IMR-90 (cell line): ENCODE measurements around the gene TRIM17. TPM values are rescaled to one million over a fixed set of nuclear protein-coding genes. Genes with fewer than 3 reads are reported as not detected.

Source experiments
- ATAC-seq: fragments of 200-7000 bp; cut with Tn5 transposase; 2 replicates; pipeline ENCODE4 v1.9.1; 2020; ENCODE audit warnings: low read depth, mild to moderate bottlenecking, moderate library complexity
- BruUV-seq: library from RNA; stranded (reverse); fragments of 400-500 nt; replicated peaks from 2 replicates; lab custom pipeline; 2021; lab: Mats Ljungman, UMichigan
- CTCF ChIA-PET: fragments of 300-600 bp; formaldehyde crosslinking; extraction: SDS; loops from one replicate; lab custom pipeline; 2021; ENCODE audit warnings: antibody characterized with exemption; lab: Yijun Ruan, JAX
- POLR2A ChIA-PET: fragments of 300-600 bp; sonication (Branson Sonifier 250); formaldehyde crosslinking; loops from one replicate; lab custom pipeline; 2022; ENCODE audit warnings: antibody characterized with exemption; ENCODE audit not compliant: unreplicated experiment; lab: Charles Lee
- DNase-seq: peaks from one replicate; pipeline ENCODE4 v3.0.0; 2013
- H2AFZ ChIP-seq: replicated peaks from 2 replicates; pipeline ENCODE3; 2013; ENCODE audit warnings: low read length, mild to moderate bottlenecking; ENCODE audit not compliant: poor library complexity
- H2AK5ac ChIP-seq: 2 replicates; pipeline ENCODE4 v1.6.1; 2013; ENCODE audit warnings: low read depth, low read length, inconsistent platforms
- H2AK9ac ChIP-seq: replicated peaks from 2 replicates; pipeline ENCODE3; 2013; ENCODE audit warnings: mild to moderate bottlenecking, low read depth, low read length, moderate library complexity; ENCODE audit not compliant: poor library complexity
- H2BK120ac ChIP-seq: 2 replicates; pipeline ENCODE4 v1.6.1; 2013; ENCODE audit warnings: low read depth, low read length, inconsistent platforms
- H2BK15ac ChIP-seq: 3 replicates; pipeline ENCODE4 v1.6.1; 2013; ENCODE audit warnings: low read depth, low read length, inconsistent platforms
- H2BK20ac ChIP-seq: 2 replicates; pipeline ENCODE4 v1.6.1; 2013; ENCODE audit warnings: low read depth, mild to moderate bottlenecking, inconsistent platforms, low read length, moderate library complexity
- H2BK5ac ChIP-seq: 2 replicates; pipeline ENCODE4 v1.6.1; 2013; ENCODE audit warnings: mild to moderate bottlenecking, low read depth, low read length, inconsistent platforms; ENCODE audit not compliant: poor library complexity, severe bottlenecking
- H3K14ac ChIP-seq: replicated peaks from 2 replicates; pipeline ENCODE4 v1.6.1; 2013; ENCODE audit warnings: low read depth, low read length, inconsistent platforms
- H3K18ac ChIP-seq: 2 replicates; pipeline ENCODE4 v1.6.1; 2013; ENCODE audit warnings: low read depth, low read length, control low read depth
- H3K23ac ChIP-seq: 2 replicates; pipeline ENCODE4 v1.6.1; 2013; ENCODE audit warnings: low read depth, low read length, inconsistent platforms
- H3K27ac ChIP-seq: 2 replicates; pipeline ENCODE4 v1.5.1; 2013; ENCODE audit warnings: mild to moderate bottlenecking, control low read depth, low read length; ENCODE audit not compliant: insufficient read depth
- H3K27me3 ChIP-seq: 2 replicates; pipeline ENCODE4 v1.6.1; 2013; ENCODE audit warnings: low read length; ENCODE audit not compliant: control insufficient read depth, insufficient read depth
- H3K36me3 ChIP-seq: 2 replicates; pipeline ENCODE4 v1.6.1; 2013; ENCODE audit warnings: low read length, mixed read lengths; ENCODE audit not compliant: control insufficient read depth, insufficient read depth
- H3K4ac ChIP-seq: 2 replicates; pipeline ENCODE4 v1.6.1; 2013; ENCODE audit warnings: low read depth, low read length, inconsistent platforms
- H3K4me1 ChIP-seq: 2 replicates; pipeline ENCODE4 v1.6.1; 2013; ENCODE audit warnings: low read length, mixed read lengths; ENCODE audit not compliant: control insufficient read depth, insufficient read depth
- H3K4me2 ChIP-seq: 2 replicates; pipeline ENCODE4 v1.6.1; 2013; ENCODE audit warnings: low read depth, mild to moderate bottlenecking, control low read depth, low read length, moderate library complexity
- H3K4me3 ChIP-seq: 2 replicates; pipeline ENCODE4 v1.5.1; 2013; ENCODE audit warnings: low read depth, mild to moderate bottlenecking, control low read depth, low read length, moderate library complexity; ENCODE audit not compliant: insufficient read depth
- H3K56ac ChIP-seq: 2 replicates; pipeline ENCODE4 v1.6.1; 2013; ENCODE audit warnings: low read length, inconsistent platforms; ENCODE audit not compliant: insufficient read depth; ENCODE audit errors: extremely low read depth
- H3K79me1 ChIP-seq, 2 experiments: 2 replicates each; pipeline ENCODE4 v1.6.1; 2013; ENCODE audit warnings: low read length in 2 of 2, inconsistent platforms in 1 of 2, low read depth in 1 of 2
- H3K9ac ChIP-seq: 2 replicates; pipeline ENCODE4 v1.6.1; 2013; ENCODE audit warnings: low read depth, low read length, control low read depth
- H3K9me1 ChIP-seq: 2 replicates; pipeline ENCODE4 v1.6.1; 2013; ENCODE audit warnings: low read length, inconsistent platforms; ENCODE audit not compliant: insufficient read depth
- H3K9me3 ChIP-seq: 2 replicates; pipeline ENCODE4 v1.6.1; 2013; ENCODE audit warnings: low read length; ENCODE audit not compliant: control insufficient read depth, insufficient read depth
- H4K20me1 ChIP-seq: 2 replicates; pipeline ENCODE4 v1.6.1; 2013; ENCODE audit warnings: low read length, inconsistent platforms; ENCODE audit not compliant: insufficient read depth
- H4K5ac ChIP-seq: 2 replicates; pipeline ENCODE4 v1.6.1; 2013; ENCODE audit warnings: mild to moderate bottlenecking, low read depth, low read length, control low read depth
- H4K8ac ChIP-seq, 2 experiments: 2 replicates each; pipeline ENCODE4 v1.6.1; 2013; ENCODE audit warnings: low read depth in 2 of 2, low read length in 2 of 2, control low read depth in 1 of 2, inconsistent platforms in 1 of 2
- H4K91ac ChIP-seq: 2 replicates; pipeline ENCODE4 v1.6.1; 2013; ENCODE audit warnings: low read depth, low read length, inconsistent platforms; ENCODE audit not compliant: insufficient read depth
- FOS ChIP-seq: fragments of 150-350 bp; IDR thresholded peaks from 2 replicates; pipeline ENCODE4 v1.6.1; 2016; ENCODE audit warnings: low read depth, low read length
- WGBS, 2 experiments: methylation state at CpG; one replicate each; pipeline versions ENCODE4 v1.1.5 to v1.1.7; 2013; ENCODE audit warnings: missing lambda C conversion rate in 2 of 2; ENCODE audit not compliant: insufficient read length in 1 of 2; ENCODE audit errors: extremely low coverage in 2 of 2; 5-methylcytosine and 5-hydroxymethylcytosine counted together
- dilution Hi-C: fragments of 300-500 bp; cut with HindIII; formaldehyde crosslinking; loops from one replicate; pipeline ENCODE4 v1.14.3; 2018; ENCODE audit warnings: low sequenced_read_pairs; ENCODE audit not compliant: unreplicated experiment
- in situ Hi-C: fragments of 300-500 bp; cut with MboI; formaldehyde crosslinking; loops from 3 replicates; pipeline ENCODE4 v1.14.3; 2019; ENCODE audit warnings: low sequenced_read_pairs, inconsistent platforms, mixed read lengths
- intact Hi-C: fragments of 100-400 bp; cut with micrococcal nuclease; formaldehyde crosslinking; loops from 2 replicates; pipeline ENCODE4 v1.10.0; 2022
- polyA plus RNA-seq, 3 experiments: library from polyadenylated mRNA; depleted of rRNA; stranded (reverse); fragments of >200 nt; gene quantifications; 2 replicates each; pipeline ENCODE4 v1.2.3, GENCODE V29; 2012; ENCODE audit warnings: low replicate concordance in 1 of 3
- total RNA-seq: library from RNA; depleted of rRNA; stranded (reverse); fragments of >200 nt; gene quantifications from 2 replicates; pipeline ENCODE4 v1.2.3, GENCODE V29; 2012
- TF ChIP-seq, protein P1 (sequence below): conservative IDR thresholded peaks from 2 replicates; pipeline ENCODE4 v1.5.1; 2012; ENCODE audit warnings: mild to moderate bottlenecking, low read depth, low read length, improper control_type of control experiment

Gene TRIM17
- total and polyA plus RNA-seq, 2 of the 4 experiments (the other 2 are of a cell fraction) = 0.39 TPM; not detected in 1

DNA sequence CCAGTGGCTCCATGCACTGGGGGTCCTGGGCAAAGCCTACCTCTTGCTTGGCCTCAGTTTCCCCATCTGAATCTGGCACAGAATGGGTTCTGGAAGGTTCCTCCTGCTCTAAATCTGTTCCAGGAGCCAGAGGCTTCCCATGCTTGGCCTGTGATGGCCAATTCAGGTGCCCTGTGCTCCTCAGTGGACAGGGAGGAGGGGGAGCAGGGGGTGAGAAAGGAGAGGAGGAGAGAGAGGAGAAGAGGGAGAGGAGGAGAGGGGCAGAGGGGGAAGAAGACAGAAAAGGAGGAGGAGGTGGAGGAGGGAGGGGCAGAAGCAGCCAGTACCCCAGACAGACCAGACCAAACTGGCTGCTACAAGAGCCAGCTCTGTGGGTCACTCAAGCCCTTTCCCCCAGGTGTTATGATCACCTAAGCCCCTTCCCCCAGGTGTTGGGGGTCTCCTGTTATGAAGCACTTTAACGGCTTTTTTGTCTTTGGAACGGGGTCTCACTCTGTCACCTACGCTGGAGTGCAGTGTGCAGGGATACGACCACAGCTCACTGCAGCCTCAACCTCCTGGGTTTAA lies 53.7 kb downstream of the TRIM17 start:
- DNase-seq = no peak
- 0 out of 2 replicates have a peak, but pooled peaks cover 3% of the 10 kb centered on the region for H3K27me3 ChIP-seq
- no CpG with 5 or more reads among the region's 4 CpGs for WGBS, 2 experiments
- H4K20me1 ChIP-seq = no peaks in the 10 kb centered on the region
- no TSS peak for BruUV-seq
- H3K27ac ChIP-seq = no peak overlapping the region
- H2AK5ac ChIP-seq = no peak overlapping the region
- TF ChIP-seq, protein P1, sequence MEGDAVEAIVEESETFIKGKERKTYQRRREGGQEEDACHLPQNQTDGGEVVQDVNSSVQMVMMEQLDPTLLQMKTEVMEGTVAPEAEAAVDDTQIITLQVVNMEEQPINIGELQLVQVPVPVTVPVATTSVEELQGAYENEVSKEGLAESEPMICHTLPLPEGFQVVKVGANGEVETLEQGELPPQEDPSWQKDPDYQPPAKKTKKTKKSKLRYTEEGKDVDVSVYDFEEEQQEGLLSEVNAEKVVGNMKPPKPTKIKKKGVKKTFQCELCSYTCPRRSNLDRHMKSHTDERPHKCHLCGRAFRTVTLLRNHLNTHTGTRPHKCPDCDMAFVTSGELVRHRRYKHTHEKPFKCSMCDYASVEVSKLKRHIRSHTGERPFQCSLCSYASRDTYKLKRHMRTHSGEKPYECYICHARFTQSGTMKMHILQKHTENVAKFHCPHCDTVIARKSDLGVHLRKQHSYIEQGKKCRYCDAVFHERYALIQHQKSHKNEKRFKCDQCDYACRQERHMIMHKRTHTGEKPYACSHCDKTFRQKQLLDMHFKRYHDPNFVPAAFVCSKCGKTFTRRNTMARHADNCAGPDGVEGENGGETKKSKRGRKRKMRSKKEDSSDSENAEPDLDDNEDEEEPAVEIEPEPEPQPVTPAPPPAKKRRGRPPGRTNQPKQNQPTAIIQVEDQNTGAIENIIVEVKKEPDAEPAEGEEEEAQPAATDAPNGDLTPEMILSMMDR = no peak
- no peak for TF ChIP-seq FOS
- H2AFZ ChIP-seq = no peak overlapping the region
- no peak overlapping the region for H3K9ac ChIP-seq
- ATAC-seq = no peak
- no peak overlapping the region for H3K4me2 ChIP-seq
- no peak overlapping the region for H3K4me3 ChIP-seq
- no peak overlapping the region for H4K8ac ChIP-seq
- no peaks in the 10 kb centered on the region for H3K4me1 ChIP-seq
- no peaks in the 10 kb centered on the region for H3K79me1 ChIP-seq
- H3K9me1 ChIP-seq = no peaks in the 10 kb centered on the region
- ChIA-PET POLR2A (no interaction called here), CTCF (no interaction called here)
- H3K36me3 ChIP-seq = no peaks in the 10 kb centered on the region
- no peak overlapping the region for H4K91ac ChIP-seq
- H3K56ac ChIP-seq = no peak overlapping the region
- H4K5ac ChIP-seq = no peak overlapping the region
- no peak overlapping the region for H2BK120ac ChIP-seq
- intact Hi-C loops = no loop called here
- no peak overlapping the region for H2BK20ac ChIP-seq
- no peaks in the 10 kb centered on the region for H3K9me3 ChIP-seq
- H3K4ac ChIP-seq = no peak overlapping the region
- dilution Hi-C loops = no loop called here
- no peak overlapping the region for H3K23ac ChIP-seq
- no peak overlapping the region for H2BK15ac ChIP-seq
- no peak overlapping the region for H3K14ac ChIP-seq
- H2AK9ac ChIP-seq = no peak overlapping the region
- in situ Hi-C loops = no loop called here
- H3K18ac ChIP-seq = no peak overlapping the region
- H2BK5ac ChIP-seq = no peak overlapping the region
